K562 (cell line): Measurements from ENCODE around the gene NAB1. TPM values are rescaled to one million over a fixed set of nuclear protein-coding genes. Genes with fewer than 3 reads are reported as not detected.

Source experiments
- ATAC-seq: fragments of 200-7000 bp; cut with Tn5 transposase; 3 replicates; pipeline ENCODE4 v1.9.1; 2020; ENCODE audit warnings: moderate library complexity
- BruUV-seq: library from RNA; stranded (reverse); fragments of 400-500 nt; replicated peaks from 2 replicates; lab custom pipeline; 2021; lab: Mats Ljungman, UMichigan
- CTCF ChIA-PET: fragments of 300-600 bp; formaldehyde crosslinking; extraction: SDS; loops from one replicate; lab custom pipeline; 2021; ENCODE audit warnings: low intra/inter-chr PET ratio; lab: Yijun Ruan, JAX
- POLR2A ChIA-PET: fragments of 300-600, 350-650 bp; sonication (Branson Sonifier 250); formaldehyde crosslinking; extraction: SDS; loops from one replicate; lab custom pipeline; 2021; ENCODE audit warnings: antibody characterized with exemption, inconsistent platforms; lab: Yijun Ruan, JAX
- DNase-seq, 4 experiments: peaks; one replicate each; pipeline versions ENCODE4 v3.0.0 to v3.0.0-alpha.2; 2011 to 2018; ENCODE audit warnings: low spot score in 3 of 4, mixed read lengths in 3 of 4; ENCODE audit errors: extremely low read depth in 1 of 4
- FAIRE-seq: peaks from 2 replicates; lab custom pipeline; 2011; peaks lifted over from hg19 to GRCh38; lab: Jason Lieb, UNC
- H2AFZ ChIP-seq: 2 replicates; pipeline ENCODE4 v1.6.0; 2011; ENCODE audit warnings: low read depth, low read length, control low read depth, inconsistent platforms
- H3K27ac ChIP-seq: fragments of 200-600 bp; 3 replicates; pipeline ENCODE4 v1.8.0; 2011; ENCODE audit warnings: low read depth, mild to moderate bottlenecking, control low read depth, inconsistent platforms, low read length, moderate library complexity, mixed read lengths; ENCODE audit errors: extremely low read depth
- H3K27me3 ChIP-seq, 2 experiments: fragments of 300-600 bp in 1 of 2; 2 replicates in 1 of 2; 3 replicates in 1 of 2; pipeline versions ENCODE4 v1.6.0 to v1.8.0; 2011; ENCODE audit warnings: inconsistent platforms in 2 of 2, low read length in 2 of 2, mild to moderate bottlenecking in 1 of 2, mixed read lengths in 1 of 2, moderate library complexity in 1 of 2; ENCODE audit not compliant: control insufficient read depth in 2 of 2, insufficient read depth in 2 of 2
- H3K36me3 ChIP-seq: fragments of 300-600 bp; 3 replicates; pipeline ENCODE4 v1.8.0; 2011; ENCODE audit warnings: mild to moderate bottlenecking, low read length, inconsistent platforms; ENCODE audit not compliant: control insufficient read depth, insufficient read depth
- H3K4me1 ChIP-seq, 2 experiments: fragments of 200-600 bp in 1 of 2; replicated peaks in 1 of 2; 2 replicates in 1 of 2; 3 replicates in 1 of 2; pipeline versions ENCODE4 v1.5.1 to v1.8.0; 2011; ENCODE audit warnings: inconsistent platforms in 2 of 2, low read length in 2 of 2, mild to moderate bottlenecking in 1 of 2, mixed read lengths in 1 of 2, moderate library complexity in 1 of 2; ENCODE audit not compliant: control insufficient read depth in 2 of 2, insufficient read depth in 2 of 2
- H3K4me2 ChIP-seq: 2 replicates; pipeline ENCODE4 v1.6.1; 2011; ENCODE audit warnings: low read length, control low read depth, inconsistent platforms, mixed read lengths; ENCODE audit not compliant: insufficient read depth
- H3K4me3 ChIP-seq: fragments of 200-600 bp; sonication (generic), shearing (Covaris generic); 2 replicates; pipeline ENCODE4 v1.5.1; 2016; ENCODE audit warnings: control low read depth, inconsistent platforms
- H3K79me2 ChIP-seq: fragments of 200-600 bp; 3 replicates; pipeline ENCODE4 v1.8.0; 2011; ENCODE audit warnings: low read length, inconsistent platforms; ENCODE audit not compliant: control insufficient read depth, insufficient read depth
- H3K9ac ChIP-seq, 2 experiments: 2 replicates each; pipeline versions ENCODE4 v1.6.0 to v1.6.1; 2011; ENCODE audit warnings: low read depth in 2 of 2, low read length in 2 of 2, control low read depth in 1 of 2, inconsistent platforms in 1 of 2, mild to moderate bottlenecking in 1 of 2, mixed read lengths in 1 of 2; ENCODE audit not compliant: insufficient read depth in 1 of 2
- H3K9me1 ChIP-seq: one replicate; pipeline ENCODE4 v1.6.0; 2011; ENCODE audit warnings: inconsistent platforms, mild to moderate bottlenecking, low read length, moderate library complexity; ENCODE audit not compliant: control insufficient read depth, insufficient read depth
- H3K9me3 ChIP-seq: replicated peaks from 2 replicates; pipeline ENCODE4 v1.5.1; 2011; ENCODE audit warnings: low read depth, low read length, inconsistent platforms; ENCODE audit not compliant: control insufficient read depth, insufficient read depth
- H4K20me1 ChIP-seq: replicated peaks from 2 replicates; pipeline ENCODE4 v1.6.1; 2011; ENCODE audit warnings: low read length, inconsistent platforms, mixed read lengths; ENCODE audit not compliant: control insufficient read depth, insufficient read depth
- CEBPZ ChIP-seq: fragments of 150-350 bp; IDR thresholded peaks from 2 replicates; pipeline ENCODE4 v1.6.1; 2014; ENCODE audit warnings: low read depth, mild to moderate bottlenecking, low read length, borderline replicate concordance
- CLOCK ChIP-seq: fragments of 250-450 bp; sonication (Bioruptor Pico); IDR thresholded peaks from 2 replicates; pipeline ENCODE4 v1.4.0; 2020; ENCODE audit warnings: mild to moderate bottlenecking, moderate library complexity, borderline replicate concordance
- CXXC5 ChIP-seq: fragments of 250-450 bp; sonication (Bioruptor Pico); IDR thresholded peaks from 2 replicates; pipeline ENCODE4 v1.8.0; 2022; ENCODE audit warnings: inconsistent platforms, mild to moderate bottlenecking, moderate library complexity
- DMBX1 ChIP-seq: fragments of 250-450 bp; sonication (Bioruptor Pico); IDR thresholded peaks from 2 replicates; pipeline ENCODE4 v1.8.0; 2022; ENCODE audit warnings: inconsistent platforms, mild to moderate bottlenecking, moderate library complexity, borderline replicate concordance
- HDGF ChIP-seq: fragments of 450-650 bp; IDR thresholded peaks from 2 replicates; pipeline ENCODE4 v1.6.1; 2016
- KDM2B ChIP-seq: fragments of 250-450 bp; sonication (Bioruptor Pico); IDR thresholded peaks from 2 replicates; pipeline ENCODE4 v1.8.0; 2021; ENCODE audit warnings: mild to moderate bottlenecking, moderate library complexity
- MECOM ChIP-seq: fragments of 250-450 bp; sonication (Bioruptor Pico); IDR thresholded peaks from 2 replicates; pipeline ENCODE4 v1.8.0; 2022; ENCODE audit warnings: inconsistent platforms
- SMAD1 ChIP-seq: fragments of 150-350 bp; IDR thresholded peaks from 2 replicates; pipeline ENCODE4 v1.6.1; 2014; ENCODE audit warnings: low read length, low read depth; ENCODE audit not compliant: partially characterized antibody
- SMARCA5 ChIP-seq: fragments of 450-650 bp; IDR thresholded peaks from 2 replicates; pipeline ENCODE4 v1.6.1; 2016
- TCF3 ChIP-seq: sonication (generic); formaldehyde crosslinking; IDR thresholded peaks from 2 replicates; pipeline ENCODE4 v1.4.0; 2020; ENCODE audit warnings: mild to moderate bottlenecking, missing genetic modification reagents
- ZNF668 ChIP-seq: fragments of 250-450 bp; sonication (Bioruptor Pico); IDR thresholded peaks from 2 replicates; pipeline ENCODE4 v1.8.0; 2022; ENCODE audit warnings: mild to moderate bottlenecking, inconsistent platforms
- WGBS: fragments of 100-300 bp; shearing (Covaris generic); methylation state at CpG from one replicate; pipeline ENCODE4 v1.1.6; 2016; ENCODE audit warnings: low coverage, mixed read lengths; ENCODE audit not compliant: insufficient coverage; ENCODE audit errors: missing lambda C conversion rate; 5-methylcytosine and 5-hydroxymethylcytosine counted together
- in situ Hi-C: fragments of 300-500 bp; cut with MboI; formaldehyde crosslinking; loops from 4 replicates; pipeline ENCODE4 v1.15.0; 2018; ENCODE audit warnings: inconsistent platforms, mixed read lengths
- intact Hi-C: fragments of 100-400 bp; cut with micrococcal nuclease; formaldehyde crosslinking; loops from 2 replicates; pipeline ENCODE4 v1.14.2; 2022
- polyA plus RNA-seq, 8 experiments: library from polyadenylated mRNA; depleted of rRNA in 4 of 8; stranded (reverse) in 5 of 8; unstranded in 3 of 8; fragments of >200 nt; fragmentation: Nextera tagmentation in 2 of 8; fragmentation: Illumina TruSeq in 1 of 8; extraction: Ambion mirVana in 2 of 8; extraction: Trizol in 1 of 8; gene quantifications; 2 replicates each; pipeline versions ENCODE4 v1.2.1 to v1.2.3, GENCODE V29; 2011 to 2014; ENCODE audit warnings: inconsistent platforms in 1 of 8, missing spikeins in 1 of 8
- total RNA-seq, 7 experiments: library from RNA; depleted of rRNA in 6 of 7; stranded (reverse); fragments of >200 nt in 6 of 7; fragmentation: Illumina TruSeq in 2 of 7; extraction: Trizol in 2 of 7; gene quantifications; 2 replicates each; pipeline versions ENCODE4 v1.2.1 to v1.2.3, GENCODE V29; 2011 to 2021; ENCODE audit warnings: low replicate concordance in 1 of 7

NAB1 gene
- total and polyA plus RNA-seq, 9 of the 15 experiments (the other 6 are each of a cell fraction or from before 2014, with no cell fraction given), result 3.1 to 23.0 (median 16.3) TPM

- Histone ChIP-seq H3K79me2 (no peaks in the 10 kb centered on the region), H3K4me2 (no peak overlapping the region), H3K9me1 (no peaks in the 10 kb centered on the region), H3K27me3 (no peaks in the 10 kb centered on the region), H3K4me1 (no peaks in the 10 kb centered on the region), H4K20me1 (no peaks in the 10 kb centered on the region), H3K9ac (no peak overlapping the region), H3K27ac (no peak overlapping the region), H2AFZ (no peak overlapping the region), H3K4me3 (no peak overlapping the region), H3K36me3 (no peaks in the 10 kb centered on the region), H3K9me3 (no peaks in the 10 kb centered on the region)
- DNase-seq (no peak), ATAC-seq (no peak), FAIRE-seq (no peak)
- 50% methylated on average over 6 of the region's 6 CpGs for WGBS
- ChIA-PET CTCF (no interaction called here), POLR2A (no interaction called here)
- in situ Hi-C loops, result no loop called here
- no TSS peak for BruUV-seq
- intact Hi-C loops, result no loop called here
- no peak for TF ChIP-seq CEBPZ
- TF ChIP-seq ZNF668 (CRISPR knock-in tag), result no peak
- no peak for TF ChIP-seq HDGF
- TF ChIP-seq TCF3, result no peak
- no peak for TF ChIP-seq SMAD1
- TF ChIP-seq CXXC5 (CRISPR knock-in tag), result no peak
- no peak for TF ChIP-seq SMARCA5
- no peak for TF ChIP-seq KDM2B (CRISPR knock-in tag)
- TF ChIP-seq MECOM (CRISPR knock-in tag), result no peak
- no peak for TF ChIP-seq DMBX1 (CRISPR knock-in tag)
- no peak for TF ChIP-seq CLOCK
Observed at GRCh38 chr2:190705280-190705679, 56.4 kb downstream of the NAB1 start.
